AG08395 (cell line): ENCODE results near the gene GUCY2C.
"Not testable (repeated sequence)": the region's sequence is repeated elsewhere in the genome, so short reads cannot be mapped to it uniquely, and the experiment has no call there.

Source experiments
- DNase-seq: peaks from one replicate; pipeline ENCODE4 v3.0.0; 2012; ENCODE audit warnings: mixed read lengths, low spot score

Gene GUCY2C

GRCh38 chr12:14696265-14696741 lies at the start of gene GUCY2C:
TSS of gene GUCY2C (minus strand) at chr12:14696599. CDS start at chr12:14696448, 151 bp downstream.
- DNase-seq, result no peak

DNA sequence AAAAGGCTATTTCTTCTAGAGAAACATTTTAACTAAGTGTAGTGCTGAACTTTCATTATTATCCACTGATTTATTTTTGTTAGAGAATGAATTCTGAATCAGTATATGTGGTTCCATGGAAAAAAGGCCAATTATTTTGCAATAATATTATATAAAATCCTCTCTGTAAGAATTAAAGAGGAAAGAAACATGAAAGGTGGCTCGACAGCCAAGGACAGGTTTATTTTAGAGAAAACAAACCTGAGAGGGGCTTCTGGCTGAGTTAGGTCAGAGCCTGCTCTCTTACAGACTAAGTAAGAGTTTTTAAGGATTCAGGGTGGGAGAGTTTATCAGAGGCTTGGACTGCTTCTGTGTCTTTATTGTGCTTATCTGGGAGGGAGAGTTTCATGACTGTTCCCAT lies 46.7 kb upstream of the GUCY2C start:
- no peak for DNase-seq

- DNase-seq, result no peak
Observed at GRCh38 chr12:14741942-14742341, 45.5 kb upstream of the GUCY2C start.

GRCh38 chr12:14741153-14741552 lies 44.8 kb upstream of the GUCY2C start:
- DNase-seq, result no peak

- DNase-seq, result not testable (repeated sequence)
Observed at GRCh38 chr12:14736441-14736840, 40.0 kb upstream of the GUCY2C start.

DNA sequence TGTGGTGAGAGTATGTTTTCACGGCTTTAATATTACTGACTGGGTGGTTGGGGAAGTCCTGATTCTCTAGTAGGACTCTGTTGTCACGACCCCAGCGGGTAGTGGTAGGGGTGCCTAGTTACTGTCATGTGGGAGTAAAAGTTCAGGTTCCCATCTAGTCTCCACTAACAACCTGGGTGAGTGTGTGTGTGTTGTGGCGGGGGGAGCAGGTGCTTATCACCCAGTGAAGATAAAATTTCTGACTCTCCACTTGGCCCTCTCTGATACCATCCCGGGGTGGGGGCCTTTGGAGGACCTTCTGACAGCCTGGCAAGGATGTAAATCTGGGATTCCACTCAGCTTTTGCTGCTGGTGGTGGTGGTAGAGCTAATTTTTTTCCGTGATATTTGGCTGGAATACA lies 35.4 kb upstream of the GUCY2C start:
- no peak for DNase-seq

DNA sequence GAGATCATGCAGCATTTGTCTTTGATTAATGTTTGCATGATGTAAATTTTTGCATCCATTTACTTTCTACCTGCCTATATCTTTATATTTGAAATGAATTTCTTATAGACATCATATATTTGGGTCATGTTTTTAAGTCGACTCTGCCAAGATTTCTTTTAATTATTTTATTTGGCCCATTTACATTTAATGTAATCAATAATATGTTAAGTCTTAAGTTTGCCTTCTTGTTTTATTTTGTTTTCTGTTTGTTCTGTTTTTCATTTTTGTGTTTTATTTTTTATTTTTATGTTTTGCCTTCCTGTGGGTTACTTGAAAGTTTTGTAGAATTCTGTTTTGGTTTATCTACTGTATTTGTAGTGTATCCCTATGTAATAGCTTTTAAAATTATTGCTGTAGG lies 33.2 kb upstream of the GUCY2C start:
- DNase-seq, result no peak

GRCh38 chr12:14723763-14724162 lies 27.4 kb upstream of the GUCY2C start:
- peak; percentile 69 for DNase-seq

DNA sequence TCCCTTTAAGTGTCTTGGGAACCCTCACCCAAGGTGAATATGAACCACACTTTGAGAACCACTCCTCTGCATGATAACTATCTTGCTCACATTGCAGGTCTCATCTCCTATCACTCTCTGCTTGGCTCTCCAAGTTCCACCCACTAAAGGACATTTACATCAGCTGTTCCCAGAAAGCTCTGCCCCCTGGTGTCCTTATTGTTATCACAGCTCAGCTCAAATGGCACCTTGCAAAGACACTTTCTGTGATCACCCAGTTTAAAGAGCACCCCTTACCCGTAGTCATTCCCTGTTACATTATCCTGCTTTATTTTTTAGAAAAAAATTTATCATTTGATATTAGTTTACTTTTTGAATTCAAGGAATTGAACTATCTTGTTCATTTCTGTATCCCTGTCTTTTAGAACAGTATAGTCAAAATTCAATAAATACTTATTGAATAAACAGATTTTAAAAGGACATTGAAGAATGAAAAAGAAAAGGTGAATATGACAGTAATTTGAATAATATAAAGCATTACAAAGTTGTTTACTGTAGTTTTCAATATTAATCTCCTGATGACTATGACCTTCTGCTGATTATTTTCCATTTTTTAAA lies 20.5 kb upstream of the GUCY2C start:
- peak; percentile 29 for DNase-seq

- DNase-seq, result no peak
Observed at GRCh38 chr12:14714437-14714836, 18.0 kb upstream of the GUCY2C start.

DNA sequence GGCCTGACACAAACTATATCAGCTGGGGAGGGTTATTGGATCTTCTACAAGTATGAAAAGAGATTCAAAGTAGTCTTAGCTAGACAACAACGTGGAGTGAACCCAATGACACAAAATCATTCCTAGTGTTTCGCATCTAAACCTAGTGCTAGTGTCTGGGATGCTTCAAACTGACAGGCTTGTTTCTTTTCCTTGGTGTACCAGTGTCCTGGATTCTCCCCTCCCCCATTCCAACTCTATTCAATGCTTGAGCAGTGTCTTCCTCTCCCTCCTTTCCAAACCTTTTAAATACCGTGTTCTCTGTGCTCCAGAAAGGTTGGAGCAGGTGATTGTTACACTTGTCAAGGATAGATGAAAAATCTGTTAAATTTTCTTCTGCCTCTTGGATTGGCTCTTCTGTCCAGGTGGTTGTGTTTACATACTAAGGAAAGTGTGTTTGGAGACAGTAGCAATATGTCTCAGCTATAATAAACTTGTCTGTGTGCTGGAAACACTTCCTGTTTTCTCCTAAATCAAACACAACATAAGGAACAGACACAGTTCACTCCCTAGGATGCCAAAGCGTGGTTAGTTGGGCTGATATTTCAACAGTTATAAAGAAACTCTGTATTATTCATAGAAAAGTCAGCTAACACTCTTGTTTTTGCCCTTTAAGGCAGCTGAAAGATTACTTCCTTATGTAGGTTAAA lies 14.4 kb upstream of the GUCY2C start:
- DNase-seq, result no peak

DNA sequence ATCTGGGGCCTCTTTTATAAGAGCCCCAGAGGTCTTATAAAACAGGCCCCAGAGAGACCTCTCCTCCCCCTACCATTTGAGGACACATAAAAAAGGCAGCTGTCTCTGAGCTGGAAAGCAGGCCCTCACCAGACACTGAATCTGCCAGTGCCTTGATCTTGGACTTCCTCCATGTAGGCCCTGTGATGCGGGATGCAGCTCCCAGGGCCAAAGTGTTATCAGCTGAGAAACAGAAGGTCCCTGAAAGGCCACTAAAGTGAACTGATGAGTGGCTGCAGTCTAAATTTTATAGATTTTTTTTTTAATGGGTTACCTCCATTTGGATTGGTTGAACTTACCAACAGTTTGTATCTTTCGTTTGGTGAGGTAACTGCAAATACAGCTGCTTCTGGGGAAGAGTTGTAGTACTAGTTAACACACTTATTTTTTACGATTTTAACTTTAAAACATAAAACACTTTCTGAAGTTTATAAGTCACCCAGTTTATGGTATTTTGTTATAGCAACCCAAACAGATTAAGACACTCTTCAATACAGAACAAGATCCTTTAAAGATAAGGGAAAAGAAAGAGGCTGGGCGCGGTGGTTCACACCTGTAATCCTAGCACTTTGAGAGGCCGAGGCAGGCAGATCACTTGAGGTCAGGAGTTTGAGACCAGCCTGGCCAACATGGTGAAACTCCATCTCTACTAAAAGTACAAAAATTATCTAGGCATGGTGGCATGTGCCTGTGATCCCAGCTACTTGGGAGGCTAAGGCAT lies 5.6 kb upstream of the GUCY2C start:
- no peak for DNase-seq

- DNase-seq, result no peak
Observed at GRCh38 chr12:14700935-14701334, 4.5 kb upstream of the GUCY2C start.

- no peak for DNase-seq
Observed at GRCh38 chr12:14699923-14700322, 3.5 kb upstream of the GUCY2C start.

- DNase-seq, result no peak
Observed at GRCh38 chr12:14698555-14698954, 2.2 kb upstream of the GUCY2C start.

DNA sequence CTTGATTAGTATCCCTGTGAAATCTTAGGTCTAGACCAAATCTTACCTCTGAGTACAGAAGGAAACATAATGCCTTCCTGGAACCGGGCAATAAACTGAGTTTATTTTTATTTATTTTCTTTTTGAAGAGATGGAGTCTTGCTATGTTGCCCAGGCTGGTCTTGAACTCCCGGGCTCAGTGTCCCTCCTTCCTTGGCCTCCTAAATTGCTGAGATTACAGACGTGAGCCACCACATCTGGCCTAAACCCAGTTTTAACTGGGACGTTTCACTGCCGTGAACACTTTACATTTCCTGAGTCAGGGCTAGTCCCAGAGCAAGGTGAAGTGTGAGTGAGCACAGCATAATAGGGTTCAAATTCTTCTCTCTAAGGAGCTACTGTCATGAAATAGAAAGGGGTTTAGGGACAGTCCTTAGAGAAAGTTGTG lies 671 bp downstream of the GUCY2C start:
- no peak for DNase-seq

DNA sequence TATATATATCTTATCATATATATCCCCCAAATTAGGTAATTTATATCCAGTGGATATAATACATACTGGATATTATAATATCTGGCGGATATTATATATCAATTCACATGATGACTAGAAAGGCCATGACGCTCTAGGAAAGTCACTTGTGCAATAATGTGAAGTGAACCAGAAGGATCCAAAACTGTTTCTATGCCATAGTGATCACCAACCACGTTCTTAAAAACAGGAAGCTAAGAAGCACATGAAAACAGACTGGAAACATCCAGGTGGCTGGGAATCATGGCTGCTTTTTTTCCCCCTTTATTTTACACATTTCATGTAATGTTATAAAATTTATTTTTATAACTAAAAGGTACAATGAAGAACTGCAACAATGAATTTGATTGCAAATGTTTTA lies 1.4 kb downstream of the GUCY2C start:
- no peak for DNase-seq

- no peak for DNase-seq
Observed at GRCh38 chr12:14694145-14694714, 2.2 kb downstream of the GUCY2C start.

DNA sequence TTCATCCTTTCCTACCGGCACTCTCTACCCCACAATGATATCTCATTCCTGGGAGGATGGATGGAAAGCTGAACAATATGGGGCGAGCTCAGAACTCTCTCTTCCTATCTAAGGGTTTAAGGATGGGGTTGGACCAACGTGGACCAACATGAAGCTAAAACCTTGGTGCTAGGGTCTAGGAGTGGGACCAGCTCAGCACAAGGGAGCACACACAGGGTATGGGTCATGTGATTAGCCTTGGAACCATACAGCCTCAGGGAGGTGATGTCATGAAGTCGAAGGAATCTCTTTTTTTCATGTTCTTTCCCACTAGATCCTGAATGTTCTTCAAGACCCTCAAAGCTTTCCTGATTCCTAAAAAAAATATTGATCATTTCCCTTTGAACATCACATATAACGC lies 3.3 kb downstream of the GUCY2C start:
- no peak for DNase-seq

DNA sequence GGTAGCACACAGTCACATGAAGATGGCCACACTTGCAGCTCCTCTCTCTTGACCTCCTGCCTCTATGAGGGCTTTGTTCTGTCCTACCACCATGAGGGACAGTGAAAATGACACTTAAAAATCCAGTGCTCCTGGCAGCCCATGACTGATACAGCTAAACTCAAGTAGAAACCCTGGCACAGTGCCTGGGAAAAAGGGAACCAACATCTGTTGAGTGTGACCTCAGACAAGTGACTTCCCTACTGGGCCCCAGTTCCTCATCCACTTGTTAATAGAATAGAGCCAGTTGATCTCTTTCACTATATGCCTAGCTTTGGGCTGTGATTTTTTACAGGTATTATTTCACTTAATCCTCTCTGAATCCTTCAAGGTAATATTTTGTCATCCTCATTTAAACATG lies 4.8 kb downstream of the GUCY2C start:
- no peak for DNase-seq

GRCh38 chr12:14689996-14690395 lies 6.4 kb downstream of the GUCY2C start:
- DNase-seq, result no peak

- DNase-seq, result no peak
Observed at GRCh38 chr12:14689144-14689543, 7.3 kb downstream of the GUCY2C start.

DNA sequence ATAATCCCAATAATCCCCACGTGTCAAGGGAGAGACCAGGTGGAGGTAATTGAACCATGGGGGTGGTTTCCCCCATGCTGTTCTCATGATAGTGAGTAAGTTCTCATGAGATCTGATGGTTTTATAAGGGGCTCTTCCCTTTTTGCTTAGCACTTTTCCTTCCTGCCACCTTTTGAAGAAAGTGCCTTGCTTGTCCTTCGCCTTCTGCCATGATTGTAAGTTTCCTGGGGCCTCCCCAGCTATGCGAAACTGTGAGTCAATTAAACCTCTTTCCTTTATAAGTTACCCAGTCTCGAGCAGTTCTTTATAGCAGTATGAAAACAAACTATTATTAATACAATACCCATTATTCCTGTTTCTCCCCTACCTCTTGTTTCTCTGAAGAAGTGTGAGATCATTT lies 14.2 kb downstream of the GUCY2C start:
- DNase-seq, result not testable (repeated sequence)
